ENCODE data around the gene PPP3CB. TPM values are rescaled to one million over a fixed set of nuclear protein-coding genes. Genes with fewer than 3 reads are reported as not detected.

Gene PPP3CB
- polyA plus RNA-seq, 3 donors, result 58.0 to 67.0 (median 61.3) TPM

Other genes with a start within 250 kb of the PPP3CB start
- gene DNAJC9, start 248.8 kb downstream of the PPP3CB start, polyA plus RNA-seq (ENCODE audit: insufficient read length in 3 of 3), result 10 to 100 TPM; 32.6 to 37.6 (median 37.2) TPM
- gene MRPS16, start 243.4 kb downstream of the PPP3CB start, polyA plus RNA-seq (ENCODE audit: insufficient read length in 3 of 3), result 10 to 100 TPM; 82.6 to 89.3 (median 83.0) TPM
- 10 to 100 TPM; 11.7 to 28.7 (median 22.6) TPM for gene CFAP70, start 137.2 kb downstream of the PPP3CB start, polyA plus RNA-seq (ENCODE audit: insufficient read length in 3 of 3)
- gene ANXA7, start 82.0 kb downstream of the PPP3CB start, polyA plus RNA-seq (ENCODE audit: insufficient read length in 3 of 3), result 10 to 100 TPM; 84.4 to 89.7 (median 88.0) TPM
- gene MSS51, start 62.5 kb downstream of the PPP3CB start, polyA plus RNA-seq (ENCODE audit: insufficient read length in 3 of 3), result 1 to 10 TPM; 1.2 to 4.9 (median 4.6) TPM
- gene USP54, start 95.3 kb upstream of the PPP3CB start, polyA plus RNA-seq (ENCODE audit: insufficient read length in 3 of 3), result 10 to 100 TPM; 30.0 to 51.1 (median 44.9) TPM
- gene MYOZ1, start 145.4 kb upstream of the PPP3CB start, polyA plus RNA-seq (ENCODE audit: insufficient read length in 3 of 3), result 1 to 10 TPM; 4.6 to 6.0 (median 6.0) TPM
- under 1 TPM; 0.33 to 0.92 (median 0.74) TPM for gene SYNPO2L, start 160.0 kb upstream of the PPP3CB start, polyA plus RNA-seq (ENCODE audit: insufficient read length in 3 of 3)
- gene AGAP5, start 202.1 kb upstream of the PPP3CB start, polyA plus RNA-seq (ENCODE audit: insufficient read length in 3 of 3), result 10 to 100 TPM in 2 of 3 donors, 1 to 10 TPM in 1; 9.0 to 32.0 (median 28.9) TPM
- gene SEC24C, start 248.3 kb upstream of the PPP3CB start, polyA plus RNA-seq (ENCODE audit: insufficient read length in 3 of 3), result 10 to 100 TPM; 67.3 to 70.2 (median 68.7) TPM

All from renal pelvis (tissue), 3 donors.